ENCODE data around the gene ISG15. TPM values are rescaled to one million over a fixed set of nuclear protein-coding genes. Genes with fewer than 3 reads are reported as not detected.
A peak's percentile ranks its signal among the peaks of the same experiment; 100 is the strongest.

The ISG15 gene
- total RNA-seq, 4 donors from 2014 or later = 17.0 to 91.6 (median 40.1) TPM

DNA sequence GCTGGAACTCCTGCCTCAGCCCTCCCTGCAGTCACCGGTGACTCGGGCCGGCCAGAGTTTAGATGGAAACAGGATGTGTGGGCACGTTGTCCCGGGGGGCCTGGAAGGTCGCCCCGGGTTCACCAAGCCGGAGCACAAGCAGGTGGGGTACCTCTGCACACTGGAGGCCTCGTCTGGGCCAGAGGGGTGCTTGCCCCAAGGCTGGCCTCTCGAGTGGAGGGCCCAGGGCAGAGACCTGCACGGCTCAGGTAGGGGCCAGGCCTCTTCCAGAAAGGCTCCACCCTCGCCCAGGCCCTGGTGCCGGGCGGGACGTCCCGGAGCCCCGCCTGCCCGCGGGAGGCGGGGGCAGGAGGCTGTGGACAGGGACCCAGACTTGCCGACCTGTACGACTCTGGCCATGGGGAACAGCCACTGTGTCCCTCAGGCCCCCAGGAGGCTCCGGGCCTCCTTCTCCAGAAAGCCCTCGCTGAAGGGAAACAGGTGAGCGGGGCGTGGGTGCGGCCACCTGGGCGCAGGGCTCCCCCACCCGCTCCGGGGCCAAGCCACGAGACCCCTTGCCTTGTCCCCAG lies 47.1 kb upstream of the ISG15 start, which contains the start of gene PLEKHN1:
TSS of gene PLEKHN1 (plus strand) at position 348 of the 569 bp plus-strand sequence. CDS start at position 398, 50 bp downstream.
- TF ChIP-seq POLR2A (IDR thresholded peaks at IDR 0.05) = no peak
- TF ChIP-seq, protein P1, sequence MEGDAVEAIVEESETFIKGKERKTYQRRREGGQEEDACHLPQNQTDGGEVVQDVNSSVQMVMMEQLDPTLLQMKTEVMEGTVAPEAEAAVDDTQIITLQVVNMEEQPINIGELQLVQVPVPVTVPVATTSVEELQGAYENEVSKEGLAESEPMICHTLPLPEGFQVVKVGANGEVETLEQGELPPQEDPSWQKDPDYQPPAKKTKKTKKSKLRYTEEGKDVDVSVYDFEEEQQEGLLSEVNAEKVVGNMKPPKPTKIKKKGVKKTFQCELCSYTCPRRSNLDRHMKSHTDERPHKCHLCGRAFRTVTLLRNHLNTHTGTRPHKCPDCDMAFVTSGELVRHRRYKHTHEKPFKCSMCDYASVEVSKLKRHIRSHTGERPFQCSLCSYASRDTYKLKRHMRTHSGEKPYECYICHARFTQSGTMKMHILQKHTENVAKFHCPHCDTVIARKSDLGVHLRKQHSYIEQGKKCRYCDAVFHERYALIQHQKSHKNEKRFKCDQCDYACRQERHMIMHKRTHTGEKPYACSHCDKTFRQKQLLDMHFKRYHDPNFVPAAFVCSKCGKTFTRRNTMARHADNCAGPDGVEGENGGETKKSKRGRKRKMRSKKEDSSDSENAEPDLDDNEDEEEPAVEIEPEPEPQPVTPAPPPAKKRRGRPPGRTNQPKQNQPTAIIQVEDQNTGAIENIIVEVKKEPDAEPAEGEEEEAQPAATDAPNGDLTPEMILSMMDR (IDR thresholded peaks at IDR 0.05) = no peak
- H3K36me3 ChIP-seq = peaks cover 0 to 10% (median 0%) of the 10 kb centered on the region in 3 donors
- peak in 2 of 3 donors; percentile 38 to 65 for DNase-seq
- H3K9me3 ChIP-seq = no peaks in the 10 kb centered on the region
- peaks cover 0 to 5% of the 10 kb centered on the region in 2 donors for H3K27me3 ChIP-seq
- peak within 1 kb of the TSS; percentile 50 to 73 (median 55) for H3K4me3 ChIP-seq
- peak within 1 kb of the TSS; percentile 69 to 79 (median 76) for H3K27ac ChIP-seq
- peaks cover 0 to 26% (median 15%) of the 10 kb centered on the region in 4 donors for H3K4me1 ChIP-seq

DNA sequence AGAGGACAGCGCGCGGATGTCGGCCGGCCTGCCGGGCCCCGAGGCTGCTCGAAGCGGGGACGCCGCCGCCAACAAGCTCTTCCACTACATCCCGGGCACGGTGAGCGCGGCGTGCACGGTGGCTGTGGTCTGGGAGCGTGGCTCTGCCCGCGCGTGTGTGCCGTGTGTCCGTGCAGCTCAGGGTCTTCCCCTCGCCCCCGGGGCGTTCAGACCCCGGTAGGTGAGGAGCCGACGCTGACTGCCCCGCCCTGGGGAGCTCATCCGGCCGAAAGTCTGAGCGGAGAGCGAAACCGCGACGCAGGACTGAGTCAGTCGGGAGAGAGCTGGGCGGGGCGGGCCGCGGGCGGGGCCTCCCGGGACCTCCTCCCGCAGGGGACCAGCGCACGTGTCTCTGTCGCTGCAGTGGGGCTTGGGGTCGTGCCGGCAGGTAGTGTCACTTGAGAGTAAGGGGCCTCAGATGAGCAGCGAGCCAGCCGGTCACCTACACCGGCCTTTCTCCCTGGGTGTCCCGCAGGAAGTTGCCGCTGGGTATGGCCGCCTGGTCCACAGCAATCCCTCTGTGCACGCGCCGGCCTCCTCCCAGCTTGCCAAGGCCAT lies 46.5 kb upstream of the ISG15 start:
- Histone ChIP-seq H3K27ac (peak overlapping the region; percentile 69 to 79 (median 76)), H3K27me3 (peaks cover 0 to 11% of the 10 kb centered on the region in 2 donors), H3K36me3 (peaks cover 0 to 10% (median 0%) of the 10 kb centered on the region in 3 donors), H3K9me3 (no peaks in the 10 kb centered on the region), H3K4me3 (peak overlapping the region; percentile 50 to 73 (median 55)), H3K4me1 (peaks cover 0 to 20% (median 12%) of the 10 kb centered on the region in 4 donors)
- TF ChIP-seq, protein P1 (IDR thresholded peaks at IDR 0.05) = no peak
- peak in 1 of 2 donors; percentile 20 for TF ChIP-seq POLR2A (IDR thresholded peaks at IDR 0.05)
- DNase-seq = peak; percentile 81 to 92 (median 84)

DNA sequence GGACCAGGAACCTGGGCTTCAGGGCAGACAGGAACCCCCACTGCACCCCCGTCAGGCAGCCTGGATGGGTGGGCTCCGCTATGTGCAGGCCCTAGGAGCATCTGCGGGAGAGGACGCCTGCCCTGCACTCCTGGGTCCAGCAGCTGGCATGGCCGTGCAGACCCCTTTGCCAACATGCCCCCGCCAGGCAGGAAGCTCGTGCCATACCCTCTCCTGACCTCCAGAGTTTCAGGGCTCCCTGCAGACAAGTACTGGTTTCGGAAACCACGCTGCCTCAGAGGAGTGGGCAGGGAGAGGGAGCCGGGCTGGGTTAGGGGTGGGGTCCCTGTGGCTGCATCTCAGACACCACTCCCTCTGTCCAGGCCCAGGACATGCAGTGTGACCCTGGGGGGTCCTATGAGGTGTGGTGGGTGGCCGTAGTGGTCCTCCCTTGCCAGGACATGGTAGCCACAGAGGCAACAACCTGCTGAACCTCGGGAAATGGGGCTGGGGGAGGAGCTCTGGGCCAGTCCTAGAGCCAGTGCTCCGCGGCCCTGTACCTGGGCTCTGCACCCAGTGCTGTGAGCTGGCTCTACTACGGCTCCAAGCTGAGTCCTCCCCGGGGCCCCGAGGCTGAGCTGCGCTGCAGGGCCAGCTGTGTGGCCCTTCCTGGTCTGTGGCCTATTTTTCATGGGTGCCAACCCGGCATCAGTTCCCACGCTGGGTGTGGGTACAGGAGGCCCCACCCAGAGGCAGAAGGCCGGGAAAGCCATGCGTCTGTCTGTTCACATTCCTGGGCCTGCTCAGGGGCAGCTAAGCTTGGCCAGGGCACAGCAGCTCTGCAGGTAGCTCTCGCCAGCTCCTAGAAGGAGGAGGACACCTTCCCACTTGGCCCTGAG lies 45.6 kb upstream of the ISG15 start:
- Histone ChIP-seq H3K4me3 (peak overlapping the region in 2 of 4 donors; percentile 50 to 73), H3K9me3 (no peaks in the 10 kb centered on the region), H3K36me3 (peaks cover 0 to 5% (median 0%) of the 10 kb centered on the region in 3 donors), H3K4me1 (peaks cover 0 to 19% (median 11%) of the 10 kb centered on the region in 4 donors), H3K27ac (no peak overlapping the region), H3K27me3 (peaks cover 0 to 16% of the 10 kb centered on the region in 2 donors)
- no peak for TF ChIP-seq POLR2A (IDR thresholded peaks at IDR 0.05)
- TF ChIP-seq, protein P1 (IDR thresholded peaks at IDR 0.05) = no peak
- no peak for DNase-seq

DNA sequence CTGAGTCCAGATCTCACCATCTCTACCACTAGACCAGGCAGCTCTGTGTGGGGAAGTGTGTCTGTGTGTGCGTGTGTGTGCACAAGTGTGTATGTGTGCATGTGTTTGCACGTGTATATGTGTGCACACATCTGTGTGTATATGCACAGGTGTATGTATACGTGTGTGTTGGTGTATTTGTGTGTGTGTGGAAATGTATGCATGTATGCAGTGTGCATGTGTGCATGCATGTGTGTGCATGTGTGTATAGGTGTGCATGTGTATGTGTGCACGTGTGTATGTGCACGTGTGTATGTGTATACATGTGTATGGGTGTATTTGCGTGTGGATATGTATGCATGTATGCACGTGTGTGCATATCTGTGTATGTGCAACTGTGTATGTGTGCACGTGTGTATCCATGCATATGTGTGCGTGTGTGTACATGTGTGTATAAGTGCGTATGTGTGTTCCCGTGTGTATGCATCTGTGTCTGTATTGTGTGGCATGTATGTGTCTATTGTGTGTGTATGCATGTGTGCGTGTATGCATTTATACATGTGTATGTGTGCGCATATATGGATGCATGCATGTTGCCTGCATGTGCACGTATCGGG lies 43.9 kb upstream of the ISG15 start:
- Histone ChIP-seq H3K4me3 (no peak overlapping the region), H3K27me3 (peaks cover 0 to 16% of the 10 kb centered on the region in 2 donors), H3K9me3 (no peaks in the 10 kb centered on the region), H3K27ac (no peak overlapping the region), H3K4me1 (peaks cover 0 to 19% (median 11%) of the 10 kb centered on the region in 4 donors), H3K36me3 (no peaks in the 10 kb centered on the region)
- no peak for DNase-seq
- no peak for TF ChIP-seq POLR2A (IDR thresholded peaks at IDR 0.05)
- TF ChIP-seq, protein P1 (IDR thresholded peaks at IDR 0.05) = no peak

Data from Peyer's patch (tissue), 4 donors.